KOPT-K1 (cell line): ENCODE results near the gene PHC2.

Experiments used
- H3K27ac ChIP-seq: fragments of 200-600 bp; sonication (generic); 2 replicates; pipeline ENCODE4 v1.5.1; 2016; ENCODE audit warnings: antibody characterized with exemption, mild to moderate bottlenecking, low read depth, low read length; ENCODE audit not compliant: poor library complexity, severe bottlenecking
- H3K36me3 ChIP-seq: fragments of 200-600 bp; sonication (generic); 2 replicates; pipeline ENCODE4 v1.5.1; 2017; ENCODE audit warnings: antibody characterized with exemption, mild to moderate bottlenecking, low read length, moderate library complexity; ENCODE audit not compliant: insufficient read depth
- H3K9me3 ChIP-seq: fragments of 200-600 bp; sonication (generic); 2 replicates; pipeline ENCODE4 v1.5.1; 2017; ENCODE audit warnings: antibody characterized with exemption, low read length, mild to moderate bottlenecking; ENCODE audit not compliant: insufficient read depth, poor library complexity, severe bottlenecking

Gene PHC2

GRCh38 chr1:33350611-33351280 lies 80.1 kb downstream of the PHC2 start:
- peak overlapping the region; percentile 86 for H3K27ac ChIP-seq
- H3K9me3 ChIP-seq: no peaks in the 10 kb centered on the region
- H3K36me3 ChIP-seq: peaks cover 15% of the 10 kb centered on the region

GRCh38 chr1:33349778-33350610 lies 80.9 kb downstream of the PHC2 start:
- no peaks in the 10 kb centered on the region for H3K9me3 ChIP-seq
- peaks cover 23% of the 10 kb centered on the region for H3K36me3 ChIP-seq
- peak overlapping the region; percentile 86 for H3K27ac ChIP-seq

GRCh38 chr1:33349081-33349759 lies 81.7 kb downstream of the PHC2 start:
- Histone ChIP-seq H3K36me3 (peaks cover 30% of the 10 kb centered on the region), H3K9me3 (no peaks in the 10 kb centered on the region), H3K27ac (peak overlapping the region; percentile 72)

GRCh38 chr1:33348676-33349080 lies 82.2 kb downstream of the PHC2 start:
- Histone ChIP-seq H3K9me3 (no peaks in the 10 kb centered on the region), H3K27ac (peak overlapping the region; percentile 72), H3K36me3 (peaks cover 36% of the 10 kb centered on the region)

GRCh38 chr1:33348194-33348593 lies 82.7 kb downstream of the PHC2 start:
- peaks cover 41% of the 10 kb centered on the region for H3K36me3 ChIP-seq
- peak overlapping the region; percentile 72 for H3K27ac ChIP-seq
- H3K9me3 ChIP-seq: no peaks in the 10 kb centered on the region

GRCh38 chr1:33347650-33347992 lies 83.3 kb downstream of the PHC2 start:
- H3K36me3 ChIP-seq: peaks cover 46% of the 10 kb centered on the region
- H3K9me3 ChIP-seq: no peaks in the 10 kb centered on the region
- peak overlapping the region; percentile 72 for H3K27ac ChIP-seq

GRCh38 chr1:33346927-33347649 lies 83.8 kb downstream of the PHC2 start:
- no peaks in the 10 kb centered on the region for H3K9me3 ChIP-seq
- H3K36me3 ChIP-seq: peaks cover 52% of the 10 kb centered on the region
- H3K27ac ChIP-seq: peak overlapping the region; percentile 72

GRCh38 chr1:33346533-33346926 lies 84.4 kb downstream of the PHC2 start:
- Histone ChIP-seq H3K36me3 (peaks cover 57% of the 10 kb centered on the region), H3K9me3 (no peaks in the 10 kb centered on the region), H3K27ac (no peak overlapping the region)

- Histone ChIP-seq H3K9me3 (no peaks in the 10 kb centered on the region), H3K27ac (no peak overlapping the region), H3K36me3 (peaks cover 64% of the 10 kb centered on the region)
Measured at GRCh38 chr1:33344896-33345560, 85.9 kb downstream of the PHC2 start.

GRCh38 chr1:33343539-33343938 lies 87.4 kb downstream of the PHC2 start:
- peaks cover 64% of the 10 kb centered on the region for H3K36me3 ChIP-seq
- no peaks in the 10 kb centered on the region for H3K9me3 ChIP-seq
- no peak overlapping the region for H3K27ac ChIP-seq

GRCh38 chr1:33342041-33342723 lies 88.7 kb downstream of the PHC2 start:
- H3K27ac ChIP-seq: no peak overlapping the region
- no peaks in the 10 kb centered on the region for H3K9me3 ChIP-seq
- H3K36me3 ChIP-seq: peaks cover 66% of the 10 kb centered on the region

GRCh38 chr1:33341190-33341589 lies 89.7 kb downstream of the PHC2 start:
- Histone ChIP-seq H3K36me3 (peaks cover 56% of the 10 kb centered on the region), H3K27ac (no peak overlapping the region), H3K9me3 (no peaks in the 10 kb centered on the region)

GRCh38 chr1:33339413-33339812 lies 91.5 kb downstream of the PHC2 start:
- Histone ChIP-seq H3K27ac (no peak overlapping the region), H3K9me3 (no peaks in the 10 kb centered on the region), H3K36me3 (peaks cover 50% of the 10 kb centered on the region)
